Liver (tissue), 9 donors: ENCODE measurements around the gene PLEKHA3. TPM values are rescaled to one million over a fixed set of nuclear protein-coding genes. Genes with fewer than 3 reads are reported as not detected.
A peak's percentile ranks its signal among the peaks of the same experiment; 100 is the strongest.

Experiments
- DNase-seq: peaks from one replicate; pipeline ENCODE4 v3.0.0-alpha.2; 2017; ENCODE audit warnings: low spot score
- H3K27ac ChIP-seq, 2 donors: one replicate each; pipeline ENCODE4 v1.7.0; 2013; ENCODE audit warnings: inconsistent platforms in 2 of 2, low read length in 2 of 2, control low read depth in 1 of 2, low read depth in 1 of 2, mild to moderate bottlenecking in 1 of 2
- H3K27me3 ChIP-seq, 4 donors: one replicate each; pipeline versions ENCODE4 v1.6.1 to v1.7.0; 2013; ENCODE audit warnings: low read length in 3 of 4, inconsistent platforms in 1 of 4, mild to moderate bottlenecking in 1 of 4, moderate library complexity in 1 of 4; ENCODE audit not compliant: control insufficient read depth in 4 of 4, insufficient read depth in 4 of 4
- H3K36me3 ChIP-seq, 4 donors: one replicate each; pipeline versions ENCODE4 v1.6.1 to v1.7.0; 2013; ENCODE audit warnings: low read length in 3 of 4, mild to moderate bottlenecking in 3 of 4, low read depth in 1 of 4, moderate library complexity in 1 of 4; ENCODE audit not compliant: control insufficient read depth in 4 of 4, insufficient read depth in 3 of 4
- H3K4me1 ChIP-seq, 4 donors: one replicate each; pipeline versions ENCODE4 v1.6.1 to v1.7.0; 2013; ENCODE audit warnings: low read length in 3 of 4, mild to moderate bottlenecking in 3 of 4, moderate library complexity in 1 of 4; ENCODE audit not compliant: control insufficient read depth in 4 of 4, insufficient read depth in 4 of 4
- H3K4me3 ChIP-seq, 3 donors: one replicate each; pipeline versions ENCODE4 v1.6.1 to v1.7.0; 2013; ENCODE audit warnings: low read length in 3 of 3, control low read depth in 1 of 3, low read depth in 1 of 3, mild to moderate bottlenecking in 1 of 3
- H3K9ac ChIP-seq, 2 donors: one replicate each; pipeline ENCODE4 v1.7.0; 2013; ENCODE audit warnings: low read length in 2 of 2, mild to moderate bottlenecking in 2 of 2, moderate library complexity in 2 of 2, control low read depth in 1 of 2, low read depth in 1 of 2
- H3K9me3 ChIP-seq, 4 donors: one replicate each; pipeline versions ENCODE4 v1.6.1 to v1.7.0; 2013; ENCODE audit warnings: low read length in 3 of 4; ENCODE audit not compliant: control insufficient read depth in 4 of 4
- ATF3 ChIP-seq: IDR thresholded peaks from 2 replicates; pipeline ENCODE4 v1.6.1; 2016; ENCODE audit warnings: antibody characterized with exemption
- CTCF ChIP-seq: fragments of 150-350 bp; IDR thresholded peaks from 2 replicates; pipeline ENCODE4 v1.5.1; 2017; ENCODE audit warnings: improper control_type of control experiment, low read depth, low read length; ENCODE audit not compliant: missing input control
- FOXA1 ChIP-seq: IDR thresholded peaks from 2 replicates; pipeline ENCODE4 v1.6.1; 2016; ENCODE audit warnings: antibody characterized with exemption
- FOXA2 ChIP-seq: IDR thresholded peaks from 2 replicates; pipeline ENCODE4 v1.6.1; 2016; ENCODE audit warnings: antibody characterized with exemption
- GABPA ChIP-seq, 2 donors: IDR thresholded peaks in 1 of 2; conservative IDR thresholded peaks in 1 of 2; 2 replicates each; pipeline ENCODE4 v1.6.1; 2016; ENCODE audit warnings: antibody characterized with exemption in 2 of 2, mild to moderate bottlenecking in 1 of 2, moderate library complexity in 1 of 2
- HNF4A ChIP-seq, 2 donors: conservative IDR thresholded peaks; 2 replicates each; pipeline ENCODE4 v1.6.1; 2016; ENCODE audit warnings: antibody characterized with exemption in 2 of 2, mild to moderate bottlenecking in 2 of 2
- HNF4G ChIP-seq: IDR thresholded peaks from 2 replicates; pipeline ENCODE4 v1.6.1; 2016; ENCODE audit warnings: antibody characterized with exemption
- NR2F2 ChIP-seq: IDR thresholded peaks from 2 replicates; pipeline ENCODE4 v1.6.1; 2016; ENCODE audit warnings: antibody characterized with exemption
- RAD21 ChIP-seq, 2 donors: IDR thresholded peaks; 2 replicates each; pipeline ENCODE4 v1.6.1; 2016; ENCODE audit warnings: antibody characterized with exemption in 2 of 2, mild to moderate bottlenecking in 2 of 2
- REST ChIP-seq: IDR thresholded peaks from 2 replicates; pipeline ENCODE4 v1.6.1; 2016; ENCODE audit warnings: antibody characterized with exemption, mild to moderate bottlenecking
- RXRA ChIP-seq, 2 donors: IDR thresholded peaks; 2 replicates each; pipeline ENCODE4 v1.6.1; 2017 to 2018; ENCODE audit warnings: antibody characterized with exemption in 2 of 2, mild to moderate bottlenecking in 1 of 2
- TAF1 ChIP-seq: conservative IDR thresholded peaks from 2 replicates; pipeline ENCODE4 v1.6.1; 2016; ENCODE audit warnings: antibody characterized with exemption, mild to moderate bottlenecking
- ZBTB33 ChIP-seq: IDR thresholded peaks from 2 replicates; pipeline ENCODE4 v1.6.1; 2016; ENCODE audit warnings: antibody characterized with exemption
- WGBS: extraction: QIAGEN DNeasy Blood & Tissue Kit; methylation state at CpG from one replicate; pipeline ENCODE4 v1.1.7; 2013; 5-methylcytosine and 5-hydroxymethylcytosine counted together
- polyA plus RNA-seq, 2 donors: library from polyadenylated mRNA; stranded (reverse) in 1 of 2; unstranded in 1 of 2; fragments of 200-250 nt in 1 of 2; fragments of >200 nt in 1 of 2; fragmentation: Nextera tagmentation in 1 of 2; extraction: Ambion mirVana in 1 of 2; gene quantifications; one replicate each; pipeline versions ENCODE4 v1.2.1 to v1.2.3, GENCODE V29; 2013 to 2015
- total RNA-seq, 2 donors: library from RNA; depleted of rRNA; stranded (reverse); fragments of >200 nt; gene quantifications; one replicate each; pipeline ENCODE4 v1.2.3, GENCODE V29; 2014
- donor health status: healthy.
- donor health status: healthy.
- donor health status: healthy.
- donor health status: healthy.
- donor health status: healthy.

The PLEKHA3 gene
- total and polyA plus RNA-seq, 4 donors = 3.6 to 7.1 (median 6.1) TPM

GRCh38 chr2:178506101-178506500, 25.8 kb downstream of the PLEKHA3 start (continued):
- TF ChIP-seq REST (no peak), FOXA2 (no peak)

- TF ChIP-seq CTCF = no peak
- no peak for TF ChIP-seq TAF1
- TF ChIP-seq HNF4A (conservative IDR thresholded peaks at IDR 0.05) = peak; percentile 65 to 80
- no peak for TF ChIP-seq RXRA (IDR thresholded peaks at IDR 0.05)
- no peak for TF ChIP-seq NR2F2
- TF ChIP-seq REST = no peak
- TF ChIP-seq ZBTB33 = no peak
- no peak for TF ChIP-seq ATF3
- TF ChIP-seq GABPA (IDR thresholded peaks at IDR 0.05 in 1 of 2, conservative IDR thresholded peaks at IDR 0.05 in 1 of 2) = no peak
- peak; percentile 45 for TF ChIP-seq HNF4G
- TF ChIP-seq RAD21 (IDR thresholded peaks at IDR 0.05) = no peak
- no peak for TF ChIP-seq FOXA1
- H3K4me3 ChIP-seq = no peak overlapping the region
- H3K4me1 ChIP-seq = peaks cover 0 to 9% (median 5%) of the 10 kb centered on the region in 4 donors
- H3K27me3 ChIP-seq = no peaks in the 10 kb centered on the region
- no peak overlapping the region for H3K27ac ChIP-seq
- WGBS = 93% methylated on average over 2 of the region's 2 CpGs
- DNase-seq = no peak
- H3K36me3 ChIP-seq = peaks cover 2 to 32% (median 27%) of the 10 kb centered on the region in 4 donors
- no peak overlapping the region for H3K9ac ChIP-seq
- no peaks in the 10 kb centered on the region for H3K9me3 ChIP-seq
Measured at GRCh38 chr2:178506524-178506923, 26.3 kb downstream of the PLEKHA3 start.
